MM.1S (cell line): ENCODE measurements around the gene MDGA2.

Experiments used
- CTCF ChIP-seq: fragments of 300-600 bp; sonication (generic); IDR thresholded peaks from 2 replicates; pipeline ENCODE4 v1.5.1; 2016; ENCODE audit warnings: antibody characterized with exemption, low read length, mixed read lengths
- EZH2 ChIP-seq: fragments of 300-600 bp; sonication (generic); optimal IDR thresholded peaks from 2 replicates; pipeline ENCODE3; 2017; ENCODE audit warnings: low read depth, mild to moderate bottlenecking, antibody characterized with exemption, low read length, mixed read lengths
- EZH2phosphoT487 ChIP-seq: fragments of 300-600 bp; sonication (generic); IDR thresholded peaks from 2 replicates; pipeline ENCODE4 v1.6.1; 2018; ENCODE audit warnings: antibody characterized with exemption, low read length

GRCh38 chr14:47273939-47274338 lies 401.5 kb downstream of the MDGA2 start:
- TF ChIP-seq CTCF: no peak
- TF ChIP-seq EZH2: no peak
- no peak for TF ChIP-seq EZH2phosphoT487
